ENCODE results near the gene QPCT. TPM values are rescaled to one million over a fixed set of nuclear protein-coding genes. Genes with fewer than 3 reads are reported as not detected.

QPCT gene
- total RNA-seq, 1 experiment from 2014 or later = 79.6 TPM

Other genes starting within 250 kb of the QPCT start
- 63.7 and 90.2 TPM in 2 replicates for gene EIF2AK2, start 187.7 kb upstream of the QPCT start, total RNA-seq (2014; rRNA removed; shearing (Covaris generic))
- gene SULT6B1, start 156.0 kb upstream of the QPCT start, total RNA-seq (2014; rRNA removed; shearing (Covaris generic)) = not detected in 2 replicates
- 27.7 and 48.4 TPM in 2 replicates for gene CEBPZOS, start 148.1 kb upstream of the QPCT start, total RNA-seq (2014; rRNA removed; shearing (Covaris generic))
- 27.6 and 38.4 TPM in 2 replicates for gene CEBPZ, start 113.0 kb upstream of the QPCT start, total RNA-seq (2014; rRNA removed; shearing (Covaris generic))
- gene NDUFAF7, start 113.0 kb upstream of the QPCT start, total RNA-seq (2014; rRNA removed; shearing (Covaris generic)) = 15.3 and 16.7 TPM in 2 replicates
- 46.0 and 46.4 TPM in 2 replicates for gene PRKD3, start 19.8 kb upstream of the QPCT start, total RNA-seq (2014; rRNA removed; shearing (Covaris generic))